Choroid plexus epithelial cell (primary cell): ENCODE data around the gene LDHB.
"Not testable (repeated sequence)": the region's sequence is repeated elsewhere in the genome, so short reads cannot be mapped to it uniquely, and the experiment has no call there.

Source experiments
- DNase-seq: peaks from one replicate; pipeline ENCODE4 v3.0.0-alpha.2; 2010; ENCODE audit warnings: low read depth
- H3K4me3 ChIP-seq: 2 replicates; pipeline ENCODE4 v1.5.1; 2011; ENCODE audit warnings: low read depth, mild to moderate bottlenecking, control low read depth, low read length, moderate library complexity
- CTCF ChIP-seq: conservative IDR thresholded peaks from 2 replicates; pipeline ENCODE4 v1.5.1; 2011; ENCODE audit warnings: low read depth, mild to moderate bottlenecking, control low read depth, inconsistent platforms, low read length, moderate library complexity

LDHB gene

GRCh38 chr12:21649034-21649433, 8.6 kb downstream of the LDHB start:
- no peak overlapping the region for H3K4me3 ChIP-seq
- DNase-seq: no peak
- no peak for TF ChIP-seq CTCF

- no peak for TF ChIP-seq CTCF
- no peak overlapping the region for H3K4me3 ChIP-seq
- no peak for DNase-seq
Measured at GRCh38 chr12:21648378-21648777, 9.3 kb downstream of the LDHB start.

GRCh38 chr12:21647179-21647578, 10.5 kb downstream of the LDHB start:
- no peak for DNase-seq
- TF ChIP-seq CTCF: no peak
- no peak overlapping the region for H3K4me3 ChIP-seq

DNA sequence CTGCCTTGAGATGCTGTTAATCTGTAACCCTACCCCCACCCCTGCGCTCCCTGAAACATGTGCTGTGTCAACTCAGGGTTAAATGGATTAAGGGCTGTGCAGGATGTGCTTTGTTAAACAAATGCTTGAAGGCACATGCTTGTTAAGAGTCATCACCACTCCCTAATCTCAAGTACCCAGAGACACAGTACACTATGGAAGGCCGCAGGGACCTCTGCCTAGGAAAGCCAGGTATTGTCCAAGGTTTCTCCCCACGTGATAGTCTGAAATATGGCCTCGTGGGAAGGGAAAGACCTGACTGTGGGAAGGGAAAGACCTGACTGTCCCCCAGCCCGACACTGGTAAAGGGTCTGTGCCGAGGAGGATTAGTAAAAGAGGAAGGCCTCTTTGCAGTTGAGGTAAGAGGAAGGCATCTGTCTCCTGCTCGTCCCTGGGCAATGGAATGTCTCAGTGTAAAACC, 12.6 kb downstream of the LDHB start:
- not testable (repeated sequence) for H3K4me3 ChIP-seq
- DNase-seq: peak; percentile 23

- no peak for TF ChIP-seq CTCF
- H3K4me3 ChIP-seq: no peak overlapping the region
- no peak for DNase-seq
Measured at GRCh38 chr12:21644516-21644915, 13.1 kb downstream of the LDHB start.

DNA sequence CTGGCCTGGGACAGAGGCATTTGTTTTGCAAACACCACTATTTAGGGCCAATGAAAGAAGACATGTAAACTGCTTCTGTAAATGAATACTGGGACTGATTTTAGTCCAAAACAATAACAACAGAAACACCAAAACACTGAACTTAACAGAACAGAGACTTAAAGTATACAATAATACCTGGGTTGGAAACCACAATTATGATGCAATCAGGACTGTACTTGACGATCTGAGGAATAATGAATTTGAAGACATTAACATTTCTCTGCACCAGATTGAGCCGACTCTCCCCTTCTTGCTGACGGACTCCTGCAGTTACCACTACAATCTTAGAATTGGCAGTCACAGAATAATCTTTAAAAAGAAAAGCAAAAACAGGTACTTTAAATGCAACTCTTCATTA, 13.9 kb downstream of the LDHB start:
- TF ChIP-seq CTCF: no peak
- no peak overlapping the region for H3K4me3 ChIP-seq
- peak; percentile 13 for DNase-seq

- peak; percentile 41 for DNase-seq
- TF ChIP-seq CTCF: no peak
- H3K4me3 ChIP-seq: no peak overlapping the region
Measured at GRCh38 chr12:21642707-21643389, 14.8 kb downstream of the LDHB start.
